ENCODE results near the gene IRAK2.

Gene IRAK2

DNA sequence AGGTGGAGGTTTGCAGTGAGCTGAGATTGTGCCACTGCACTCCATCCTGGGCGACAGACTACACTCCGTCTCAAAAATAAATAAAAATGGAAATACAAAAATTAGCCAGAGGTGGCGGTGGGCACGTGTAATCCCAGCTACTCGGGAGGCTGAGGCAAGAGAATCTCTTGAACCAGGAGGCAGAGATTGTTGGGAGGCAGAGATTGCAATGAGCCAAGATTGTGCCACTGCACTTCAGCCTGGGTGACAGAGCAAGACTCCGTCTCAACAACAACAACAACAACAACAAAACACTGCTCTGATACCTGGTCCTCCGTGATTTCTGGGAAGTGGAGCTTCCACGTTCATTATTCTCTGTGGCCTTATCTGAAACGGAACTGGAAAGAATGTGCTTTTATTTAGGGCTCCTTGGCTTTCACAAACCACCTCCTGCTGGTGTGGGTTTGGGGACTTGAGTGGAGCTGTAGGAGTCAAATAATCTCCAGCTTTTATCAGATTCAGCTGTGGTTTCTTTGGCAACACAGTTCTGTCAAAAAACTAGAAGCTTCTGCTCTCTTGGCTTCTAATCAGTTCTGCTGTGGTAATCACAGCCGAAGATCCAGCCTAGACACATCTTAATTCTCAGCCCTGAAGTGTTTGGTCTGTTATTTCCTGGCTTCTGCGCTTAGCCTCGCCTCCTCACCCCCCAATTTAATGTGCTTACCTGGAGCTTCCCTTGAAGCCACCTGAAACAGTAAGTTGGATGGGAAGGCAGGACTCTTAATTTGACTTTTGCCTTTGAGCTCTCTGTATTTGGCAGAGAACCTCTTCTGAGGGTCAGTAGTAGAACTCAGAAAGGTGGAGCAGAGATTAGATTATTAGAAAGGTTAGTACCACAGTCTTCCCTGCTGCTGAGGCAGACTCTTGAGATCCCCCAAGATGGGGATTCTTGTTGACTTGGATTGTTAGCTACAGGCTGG lies 21.4 kb downstream of the IRAK2 start:
- peak overlapping the region in 14 of 21 experiments; percentile 11 to 82 (median 44) for H3K27ac ChIP-seq
- no peak overlapping the region for H3K4me3 ChIP-seq

GRCh38 chr3:10187290-10187876 lies 22.7 kb downstream of the IRAK2 start:
- Histone ChIP-seq H3K27ac (peak overlapping the region in 4 of 21 experiments; percentile 6 to 80 (median 49)), H3K4me3 (no peak overlapping the region)

DNA sequence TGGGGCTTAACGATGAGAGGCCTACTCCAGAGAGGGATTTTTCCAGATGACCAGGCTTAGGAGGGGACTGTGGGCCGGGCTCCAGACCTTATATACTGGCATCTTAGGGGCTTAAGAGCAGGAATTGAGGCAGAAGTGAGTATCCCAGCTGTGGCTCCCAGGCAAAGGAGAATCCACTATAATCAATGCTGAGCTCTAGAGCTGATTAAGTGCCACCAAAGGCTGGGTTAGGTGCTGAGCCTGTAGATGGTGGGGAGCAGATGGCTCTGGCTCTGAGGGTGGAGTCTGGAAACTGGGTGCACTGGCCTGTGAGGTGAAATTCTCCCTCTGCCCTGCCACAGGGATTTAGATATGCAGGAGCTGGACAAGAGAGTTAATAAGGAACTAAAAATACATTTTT lies 23.2 kb downstream of the IRAK2 start:
- H3K4me3 ChIP-seq: no peak overlapping the region
- H3K27ac ChIP-seq: peak overlapping the region in 5 of 21 experiments; percentile 28 to 82 (median 81)

DNA sequence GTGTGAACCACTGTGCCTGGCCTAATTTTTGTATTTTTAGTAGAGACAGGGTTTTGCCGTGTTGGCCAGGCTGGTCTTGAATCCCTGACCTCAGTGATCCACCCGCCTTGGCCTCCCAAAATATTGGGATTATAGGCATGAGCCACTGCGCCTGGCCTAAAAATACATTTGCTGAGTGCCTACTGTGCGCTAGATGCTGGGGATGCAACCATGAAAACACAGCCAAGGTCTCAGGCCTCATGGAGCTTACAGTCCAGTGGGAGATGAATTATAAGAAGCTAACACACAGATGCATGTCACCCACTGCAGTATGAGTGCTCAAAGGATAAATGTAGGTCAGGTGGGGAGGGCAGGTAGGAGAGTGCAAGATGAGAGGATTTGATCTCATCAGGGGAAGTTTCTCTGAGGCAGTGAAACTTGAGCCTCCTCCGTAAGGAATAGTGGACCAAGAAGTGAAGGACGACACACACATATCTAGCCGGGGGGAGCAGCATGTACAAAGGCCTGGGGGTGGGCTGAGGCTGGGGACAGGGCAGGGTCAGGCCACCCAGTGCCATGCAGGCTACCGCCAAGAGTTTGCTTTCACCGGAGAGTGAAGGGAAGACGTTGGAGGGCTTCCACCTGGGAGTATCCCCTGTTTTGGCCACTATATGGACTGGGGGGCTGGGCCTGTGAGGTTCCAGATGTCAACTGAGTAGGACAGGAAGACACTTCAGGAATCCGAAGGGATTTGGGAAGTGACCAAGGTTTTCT lies 24.3 kb downstream of the IRAK2 start:
- peak overlapping the region; percentile 0 to 86 (median 80) for H3K27ac ChIP-seq
- no peak overlapping the region for H3K4me3 ChIP-seq

GRCh38 chr3:10189557-10190354 lies 25.0 kb downstream of the IRAK2 start:
- Histone ChIP-seq H3K4me3 (no peak overlapping the region), H3K27ac (peak overlapping the region in 20 of 21 experiments; percentile 0 to 86 (median 80))

DNA sequence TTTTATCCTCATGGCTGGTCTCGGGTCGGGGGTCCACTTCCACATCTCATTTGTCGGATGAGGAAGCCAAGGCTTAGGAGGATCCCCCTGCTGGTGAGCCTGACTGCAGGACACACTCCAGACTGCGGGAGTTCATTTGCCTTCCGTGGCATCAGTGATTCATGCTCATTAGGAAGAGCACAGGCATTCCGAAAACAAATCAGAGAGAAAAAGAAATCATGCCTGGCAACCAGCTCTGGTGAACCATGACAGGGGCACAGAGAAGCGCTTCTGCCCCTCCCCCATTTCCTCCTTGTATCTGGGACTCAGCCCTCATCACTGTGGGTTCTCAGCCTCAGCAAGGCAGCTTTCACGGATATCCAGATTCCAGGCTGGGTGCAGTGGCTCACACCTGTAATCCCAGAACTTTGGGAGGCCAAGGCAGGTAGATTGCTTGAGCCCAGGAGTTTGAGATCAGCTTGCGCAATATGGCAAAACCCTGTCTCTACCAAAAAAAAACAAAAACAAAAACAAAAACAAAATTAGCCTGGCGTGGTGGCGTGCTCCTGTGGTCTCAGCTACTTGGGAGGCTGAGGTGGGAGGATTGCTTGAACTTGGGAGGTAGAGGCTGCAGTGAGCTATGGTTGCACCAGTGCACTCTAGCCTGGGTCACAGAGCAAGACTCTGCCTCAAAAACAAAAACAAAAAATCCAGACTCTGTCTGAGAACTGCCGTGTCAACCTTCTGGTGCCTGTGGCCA lies 28.4 kb downstream of the IRAK2 start:
- Histone ChIP-seq H3K4me3 (no peak overlapping the region), H3K27ac (peak overlapping the region in 20 of 21 experiments; percentile 64 to 96 (median 82))

DNA sequence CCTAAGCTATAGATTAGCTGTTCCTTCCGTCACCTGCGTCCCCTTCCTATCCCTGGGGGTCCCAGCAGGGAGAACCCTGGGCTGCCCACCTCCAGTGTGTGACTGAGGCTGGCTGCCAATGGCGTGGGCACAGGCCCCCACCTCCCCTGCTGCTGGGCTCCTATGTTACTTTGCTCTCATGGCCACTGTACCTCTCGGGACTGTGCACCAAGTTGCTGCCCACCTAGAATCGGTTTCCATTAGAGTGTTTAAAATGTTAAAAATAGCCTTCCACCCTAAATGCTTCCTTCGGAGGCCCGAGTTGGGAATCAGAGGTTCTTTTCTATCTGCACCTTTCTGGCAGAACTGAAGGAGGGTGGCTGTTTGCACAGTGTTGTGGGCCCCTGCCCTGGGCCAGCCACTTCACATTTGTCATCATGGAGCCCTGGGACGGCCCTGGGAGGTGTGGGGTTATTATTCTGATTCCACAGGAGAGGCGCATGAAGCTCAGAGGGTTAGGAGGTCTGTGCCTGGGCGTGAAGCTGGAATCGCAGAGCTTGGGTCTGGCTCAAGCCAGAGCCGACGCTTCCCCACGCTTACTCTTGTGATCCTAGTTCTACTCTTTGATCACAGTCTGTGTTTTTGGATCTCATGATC lies 29.1 kb downstream of the IRAK2 start:
- Histone ChIP-seq H3K27ac (peak overlapping the region in 20 of 21 experiments; percentile 64 to 96 (median 82)), H3K4me3 (no peak overlapping the region)

- peak overlapping the region in 20 of 21 experiments; percentile 64 to 96 (median 82) for H3K27ac ChIP-seq
- H3K4me3 ChIP-seq: no peak overlapping the region
Measured at GRCh38 chr3:10194328-10195071, 29.8 kb downstream of the IRAK2 start.

DNA sequence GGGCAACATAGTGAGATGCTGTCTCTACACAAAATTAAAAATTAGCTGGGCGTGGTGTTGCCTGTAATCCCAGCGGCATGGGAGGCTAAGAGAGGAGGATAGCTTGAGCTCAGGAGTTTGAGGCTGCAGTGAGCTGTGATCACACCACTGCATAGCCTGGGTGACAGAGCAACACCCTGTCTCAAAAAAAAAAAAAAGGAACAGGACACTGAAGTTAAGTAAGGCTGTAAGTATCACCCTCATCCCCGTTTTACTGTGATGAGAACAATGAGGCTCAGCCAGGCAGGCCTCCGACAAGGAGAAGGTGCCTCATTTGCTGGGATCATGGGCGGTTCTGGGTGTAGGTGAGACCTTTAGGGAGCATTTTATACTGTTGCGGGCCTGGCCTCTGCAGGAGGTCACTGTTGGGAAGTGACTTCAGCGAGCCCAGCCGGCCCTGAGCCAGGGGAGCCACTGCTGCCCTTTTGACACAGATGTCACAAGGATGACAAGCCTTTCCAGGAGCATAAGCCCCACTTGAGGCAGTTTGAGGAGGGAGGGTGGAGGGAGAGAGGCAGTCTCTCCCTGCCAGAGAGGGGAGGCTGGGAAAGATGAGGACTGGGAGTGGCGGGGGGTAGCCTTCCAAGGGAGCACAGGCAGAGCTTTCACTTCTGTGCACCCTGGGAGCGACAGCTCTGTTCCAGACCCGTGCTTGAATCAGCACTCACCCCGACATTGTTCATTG lies 30.8 kb downstream of the IRAK2 start:
- Histone ChIP-seq H3K4me3 (no peak overlapping the region), H3K27ac (peak overlapping the region in 19 of 21 experiments; percentile 47 to 96 (median 83))

GRCh38 chr3:10196389-10197052 lies 31.8 kb downstream of the IRAK2 start:
- Histone ChIP-seq H3K27ac (peak overlapping the region in 14 of 21 experiments; percentile 15 to 96 (median 66)), H3K4me3 (no peak overlapping the region)

- H3K27ac ChIP-seq: peak overlapping the region in 18 of 21 experiments; percentile 6 to 91 (median 67)
Measured at GRCh38 chr3:10198226-10198625, 33.5 kb downstream of the IRAK2 start.

GRCh38 chr3:10198761-10199649 lies 34.3 kb downstream of the IRAK2 start:
- peak overlapping the region in 20 of 21 experiments; percentile 6 to 91 (median 66) for H3K27ac ChIP-seq
- no peak overlapping the region for H3K4me3 ChIP-seq

More at GRCh38 chr3:10198226-10198625, 33.5 kb downstream of the IRAK2 start:
- no peak overlapping the region for H3K4me3 ChIP-seq

- Histone ChIP-seq H3K27ac (peak overlapping the region in 19 of 21 experiments; percentile 1 to 86 (median 42)), H3K4me3 (no peak overlapping the region)
Measured at GRCh38 chr3:10204921-10205320, 40.2 kb downstream of the IRAK2 start.

GRCh38 chr3:10205451-10206165 lies 40.9 kb downstream of the IRAK2 start:
- H3K27ac ChIP-seq: peak overlapping the region in 19 of 21 experiments; percentile 1 to 86 (median 42)

More at GRCh38 chr3:10205451-10206165, 40.9 kb downstream of the IRAK2 start:
- no peak overlapping the region for H3K4me3 ChIP-seq
